ENCODE data around the gene TAAR5. TPM values are rescaled to one million over a fixed set of nuclear protein-coding genes. Genes with fewer than 3 reads are reported as not detected.

TAAR5 gene
- total RNA-seq, 2 donors from 2014 or later: not detected

GRCh38 chr6:132590362-132590761, 821 bp upstream of the TAAR5 start:
- intact Hi-C loops (cut with DNase I): no loop called here
- H3K4me1 ChIP-seq: no peaks in the 10 kb centered on the region
- H3K27me3 ChIP-seq: no peaks in the 10 kb centered on the region
- H3K36me3 ChIP-seq: no peaks in the 10 kb centered on the region
- DNase-seq: no peak
- H3K27ac ChIP-seq: no peak overlapping the region
- H3K4me3 ChIP-seq: no peak overlapping the region
- H3K9ac ChIP-seq (ENCODE audit: low read depth in 2 of 2, low read length in 2 of 2): no peak overlapping the region
- H3K9me3 ChIP-seq: no peaks in the 10 kb centered on the region
- TF ChIP-seq CTCF (IDR thresholded peaks at IDR 0.05): no peak

- no peaks in the 10 kb centered on the region for H3K9me3 ChIP-seq
Measured at GRCh38 chr6:132587424-132587823, 2.1 kb downstream of the TAAR5 start.

GRCh38 chr6:132584698-132585097, 4.8 kb downstream of the TAAR5 start:
- Histone ChIP-seq H3K4me3 (no peak overlapping the region), H3K4me1 (no peaks in the 10 kb centered on the region), H3K9ac (ENCODE audit: low read depth in 2 of 2, low read length in 2 of 2) (no peak overlapping the region), H3K9me3 (no peaks in the 10 kb centered on the region), H3K27ac (no peak overlapping the region), H3K27me3 (no peaks in the 10 kb centered on the region), H3K36me3 (no peaks in the 10 kb centered on the region)
- intact Hi-C loops (cut with DNase I): no loop called here
- TF ChIP-seq CTCF (IDR thresholded peaks at IDR 0.05): no peak
- DNase-seq: no peak

More at GRCh38 chr6:132587424-132587823, 2.1 kb downstream of the TAAR5 start:
- no peak for TF ChIP-seq CTCF (IDR thresholded peaks at IDR 0.05)
- no peak overlapping the region for H3K4me3 ChIP-seq
- no peaks in the 10 kb centered on the region for H3K36me3 ChIP-seq
- no peak for DNase-seq
- no peaks in the 10 kb centered on the region for H3K27me3 ChIP-seq
- intact Hi-C loops (cut with DNase I): no loop called here
- H3K9ac ChIP-seq (ENCODE audit: low read depth in 2 of 2, low read length in 2 of 2): no peak overlapping the region
- no peaks in the 10 kb centered on the region for H3K4me1 ChIP-seq
- no peak overlapping the region for H3K27ac ChIP-seq

GRCh38 chr6:132571774-132572173, 17.8 kb downstream of the TAAR5 start:
- Histone ChIP-seq H3K4me3 (no peak overlapping the region), H3K4me1 (no peaks in the 10 kb centered on the region), H3K27ac (no peak overlapping the region), H3K9me3 (no peaks in the 10 kb centered on the region), H3K9ac (ENCODE audit: low read depth in 2 of 2, low read length in 2 of 2) (no peak overlapping the region), H3K36me3 (no peaks in the 10 kb centered on the region), H3K27me3 (no peaks in the 10 kb centered on the region)
- no peak for DNase-seq
- intact Hi-C loops (cut with DNase I): no loop called here
- TF ChIP-seq CTCF (IDR thresholded peaks at IDR 0.05): no peak

GRCh38 chr6:132570221-132570777, 19.2 kb downstream of the TAAR5 start, which contains the start of gene TAAR6:
TAAR6 (plus strand) TSS chr6:132570322; CDS start chr6:132570322, 0 bp downstream.
- DNase-seq: no peak
- TF ChIP-seq CTCF (IDR thresholded peaks at IDR 0.05): no peak
- intact Hi-C loops (cut with DNase I): no loop called here
- H3K9me3 ChIP-seq: no peaks in the 10 kb centered on the region
- H3K36me3 ChIP-seq: no peaks in the 10 kb centered on the region
- H3K27ac ChIP-seq: no peak within 1 kb of the TSS
- H3K9ac ChIP-seq (ENCODE audit: low read depth in 2 of 2, low read length in 2 of 2): no peak within 1 kb of the TSS
- no peak within 1 kb of the TSS for H3K4me3 ChIP-seq
- H3K27me3 ChIP-seq: no peaks in the 10 kb centered on the region
- H3K4me1 ChIP-seq: no peaks in the 10 kb centered on the region

Data from colonic mucosa (tissue), 4 donors.